Activated CD8-positive, alpha-beta memory T cell treated with anti-CD3 and anti-CD28 coated beads, Interleukin-2, amount 50 U/mL, for 24 hours (primary cell): ENCODE results near the gene KLF5.
"Not testable (repeated sequence)": the region's sequence is repeated elsewhere in the genome, so short reads cannot be mapped to it uniquely, and the experiment has no call there.

Experiments
- DNase-seq: peaks from one replicate; pipeline ENCODE4 v3.0.0-alpha.2; 2020; ENCODE audit errors: extremely low read depth

The KLF5 gene

GRCh38 chr13:73058736-73059459 lies at the start of gene KLF5:
Gene KLF5 (plus strand): TSS chr13:73059005. CDS start chr13:73059328, 323 bp downstream.
- DNase-seq: peak; percentile 77

DNA sequence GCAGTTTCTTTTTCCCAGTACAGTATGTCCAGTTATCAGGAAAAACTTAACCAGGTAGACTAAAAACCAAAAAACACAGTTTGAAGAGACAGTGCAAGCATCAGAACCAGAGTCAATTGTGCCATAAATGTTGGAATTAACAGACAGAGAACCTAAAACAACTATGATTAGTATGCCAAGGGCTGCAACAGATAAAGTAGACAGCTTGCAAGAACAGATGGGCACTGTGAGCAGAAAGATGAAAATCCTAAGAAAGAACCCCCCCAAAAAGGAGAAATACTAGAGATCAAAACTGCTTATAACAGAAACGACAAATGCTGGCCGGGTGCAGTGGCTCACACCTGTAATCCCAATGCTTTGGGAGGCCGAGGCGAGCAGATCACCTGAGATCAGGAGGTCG lies 47.1 kb upstream of the KLF5 start:
- DNase-seq: no peak

DNA sequence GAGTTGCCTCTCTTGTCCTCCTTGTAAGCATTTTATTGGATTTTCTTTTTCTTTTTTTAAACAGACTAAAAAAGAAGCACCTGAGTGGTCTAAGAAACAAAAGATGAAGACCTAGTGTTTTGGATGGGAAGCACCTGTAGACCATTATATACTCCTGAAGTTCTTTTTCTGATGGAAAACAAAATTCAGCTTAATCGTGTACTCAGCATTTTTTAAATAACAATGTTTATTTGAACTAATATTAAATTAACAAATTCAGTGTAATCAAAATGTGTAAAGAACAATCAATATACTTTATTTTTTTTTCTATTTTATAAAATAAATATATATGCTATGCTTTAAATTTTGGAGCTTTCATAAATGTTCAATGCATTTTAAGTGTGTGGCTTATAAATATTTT lies 43.0 kb upstream of the KLF5 start:
- DNase-seq: no peak

- no peak for DNase-seq
Measured at GRCh38 chr13:73018336-73018735, 40.5 kb upstream of the KLF5 start.

- DNase-seq: no peak
Measured at GRCh38 chr13:73025217-73026012, 33.4 kb upstream of the KLF5 start.

DNA sequence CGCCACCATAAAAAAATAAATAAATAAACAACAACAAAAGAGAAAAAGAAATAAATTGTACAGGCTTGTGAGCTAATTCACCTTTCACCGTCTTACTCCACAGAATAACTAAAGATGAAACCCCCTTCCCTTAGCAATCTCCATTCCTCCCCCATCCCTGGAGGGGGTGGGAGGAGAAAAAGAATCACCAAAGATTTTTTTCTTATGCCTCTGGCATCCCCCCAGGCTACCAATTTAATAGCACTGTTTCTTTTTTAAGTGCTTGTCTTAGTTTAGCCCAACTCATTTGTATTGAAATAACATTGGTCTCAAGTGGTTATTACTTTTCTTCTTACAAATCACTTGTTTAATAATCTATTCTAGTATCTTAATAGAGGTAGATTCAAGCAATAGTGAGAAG lies 23.9 kb upstream of the KLF5 start:
- no peak for DNase-seq

- DNase-seq: no peak
Measured at GRCh38 chr13:73035660-73036059, 23.1 kb upstream of the KLF5 start.

DNA sequence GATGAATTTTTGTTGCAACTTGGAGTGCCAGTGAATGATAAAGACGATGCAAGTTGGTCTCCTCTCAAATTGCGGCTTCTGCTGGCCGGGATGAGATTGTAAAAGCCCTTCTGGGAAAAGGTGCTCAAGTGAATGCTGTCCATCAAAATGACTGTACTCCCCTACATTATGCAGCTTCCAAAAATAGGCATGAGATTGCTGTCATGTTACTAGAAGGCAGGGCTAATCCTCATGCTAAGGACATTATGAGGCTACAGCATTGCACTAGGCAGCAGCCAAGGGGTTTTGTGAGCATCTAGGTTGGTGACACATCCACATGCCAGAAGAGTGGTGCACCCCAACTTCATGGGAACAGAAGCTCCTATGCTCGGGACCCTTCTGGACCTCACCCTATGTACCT lies 22.2 kb upstream of the KLF5 start:
- no peak for DNase-seq

- no peak for DNase-seq
Measured at GRCh38 chr13:73038064-73038463, 20.7 kb upstream of the KLF5 start.

DNA sequence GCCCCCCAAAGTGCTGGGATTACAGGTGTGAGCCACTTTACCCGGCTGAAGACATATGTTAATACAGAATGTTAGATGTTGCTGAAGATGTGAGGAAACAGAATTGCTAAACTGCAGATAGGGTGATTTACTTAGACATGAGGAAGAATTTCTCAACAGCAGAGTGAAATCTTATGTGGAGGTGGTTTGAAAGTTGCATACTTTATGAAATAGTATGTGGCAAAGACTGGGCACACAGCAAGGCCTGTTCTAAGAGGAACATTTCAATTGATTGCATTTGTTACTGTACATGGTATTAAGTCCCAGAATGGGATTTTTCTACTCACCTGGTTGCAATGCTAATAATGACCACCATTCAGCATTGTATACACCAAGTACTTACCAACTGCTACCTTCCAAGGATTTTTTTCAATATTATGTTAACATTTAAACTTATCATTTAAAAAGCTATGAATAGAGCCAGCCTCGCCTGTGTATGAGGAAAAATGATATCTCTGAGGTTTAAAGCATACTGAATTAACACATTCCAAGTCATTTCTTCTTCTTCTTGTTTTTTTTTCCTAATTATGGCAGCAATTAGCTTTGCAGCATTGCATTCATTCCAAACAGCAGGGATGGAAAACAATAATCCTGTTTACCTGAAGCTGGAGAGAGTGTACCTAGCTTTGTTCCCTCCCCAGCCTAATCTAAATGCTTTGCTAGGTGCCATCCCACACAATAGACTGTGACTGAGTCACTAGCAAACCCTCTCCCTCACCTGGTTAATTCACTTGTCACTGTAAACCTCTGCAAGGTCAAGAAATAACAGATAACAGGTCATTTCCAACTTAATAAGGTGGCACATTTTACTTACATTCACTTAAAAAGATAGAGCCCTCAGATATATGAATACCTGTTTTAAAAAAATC lies 19.4 kb upstream of the KLF5 start:
- DNase-seq: no peak

DNA sequence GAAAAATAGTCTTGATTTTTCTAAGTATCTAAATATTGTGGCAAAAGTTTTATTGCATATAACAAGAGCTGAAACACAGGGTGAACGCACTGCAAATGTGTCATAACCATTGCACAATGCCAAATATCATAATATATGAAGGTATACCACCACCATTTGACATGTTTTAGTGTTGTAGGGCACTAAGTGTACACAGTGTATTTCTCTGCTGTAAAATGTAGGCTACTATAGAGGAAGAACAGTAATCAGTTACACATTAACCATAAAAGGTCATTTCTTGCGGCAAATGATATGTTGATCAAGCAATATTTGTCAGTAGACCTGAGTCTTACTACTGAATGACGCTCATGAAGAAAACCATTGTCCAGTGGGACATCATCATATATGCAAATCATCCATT lies 18.3 kb upstream of the KLF5 start:
- no peak for DNase-seq

- no peak for DNase-seq
Measured at GRCh38 chr13:73040968-73041596, 17.7 kb upstream of the KLF5 start.

DNA sequence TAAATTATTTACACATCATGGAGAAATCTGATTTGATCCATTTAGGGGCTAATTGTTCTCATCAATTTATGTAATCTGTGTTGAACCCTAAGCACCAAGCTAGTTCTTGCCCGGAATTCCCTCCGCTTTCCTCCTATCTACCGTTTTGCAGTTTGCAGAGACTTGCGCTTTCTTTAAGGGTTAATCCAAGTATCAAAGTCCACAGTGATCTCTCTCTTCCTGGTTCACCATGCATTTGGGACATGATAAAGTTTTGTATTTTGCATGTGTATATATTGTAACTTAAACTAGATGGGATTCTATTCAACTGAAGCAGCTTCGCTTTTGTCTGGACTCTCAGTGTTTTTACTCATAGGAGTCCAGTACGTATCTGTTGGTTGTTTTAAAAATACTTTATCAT lies 13.8 kb upstream of the KLF5 start:
- DNase-seq: no peak

- DNase-seq: not testable (repeated sequence)
Measured at GRCh38 chr13:73048615-73049014, 10.2 kb upstream of the KLF5 start.

DNA sequence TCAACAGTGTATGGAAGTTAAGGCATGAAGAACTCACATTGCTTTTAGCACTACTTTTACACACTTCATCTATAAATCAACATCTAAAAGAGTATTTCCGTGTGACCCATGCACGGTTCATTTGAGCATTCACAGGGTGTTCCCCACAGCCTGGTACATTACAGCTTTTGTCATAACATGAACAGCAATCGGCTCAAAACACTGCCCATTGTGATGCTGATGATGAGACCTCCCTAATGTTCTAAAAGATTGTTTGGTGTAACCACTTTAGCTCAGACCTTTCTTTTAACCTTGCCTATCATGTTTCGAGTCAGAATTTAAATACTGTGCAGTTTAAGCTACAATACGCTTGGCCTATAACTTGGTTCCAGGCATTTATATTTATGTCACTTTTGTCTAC lies 4.1 kb upstream of the KLF5 start:
- DNase-seq: no peak

DNA sequence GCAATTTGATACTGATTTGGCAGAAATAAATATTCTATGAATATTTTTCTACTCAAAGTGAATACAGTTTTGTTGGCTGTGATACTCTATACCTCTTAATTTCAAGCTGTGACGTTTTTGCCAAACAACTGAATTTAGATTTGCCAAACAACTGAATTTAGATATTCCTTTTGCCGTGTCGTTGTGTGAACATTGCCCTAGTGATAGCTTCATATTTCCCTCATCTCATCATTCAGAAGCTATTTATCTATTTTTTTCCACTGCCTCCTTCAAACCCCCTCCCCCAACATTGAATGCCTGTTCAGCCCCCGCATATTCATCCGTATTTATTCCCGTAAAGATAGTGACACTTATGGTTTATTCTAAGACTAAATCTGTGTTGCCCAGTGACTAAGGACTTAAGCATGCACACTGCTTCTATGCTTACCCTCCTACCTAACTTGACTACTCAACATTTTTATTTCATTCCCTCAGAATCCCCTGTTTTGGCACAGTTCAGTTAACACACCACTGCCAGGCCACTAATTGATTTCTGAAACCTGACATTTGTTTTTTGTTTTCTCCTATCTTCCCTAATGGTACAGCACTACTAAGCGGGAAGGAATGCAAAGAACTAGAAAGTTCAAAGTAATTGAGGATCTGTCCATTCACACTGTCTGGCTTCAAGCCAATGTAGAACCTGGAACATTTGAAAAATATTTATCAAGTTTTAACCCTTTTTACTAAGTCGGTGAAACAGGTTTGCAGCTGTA lies 2.8 kb upstream of the KLF5 start:
- no peak for DNase-seq

GRCh38 chr13:73056565-73056962 lies 2.2 kb upstream of the KLF5 start:
- DNase-seq: no peak

- DNase-seq: no peak
Measured at GRCh38 chr13:73057284-73058063, 1.3 kb upstream of the KLF5 start.

DNA sequence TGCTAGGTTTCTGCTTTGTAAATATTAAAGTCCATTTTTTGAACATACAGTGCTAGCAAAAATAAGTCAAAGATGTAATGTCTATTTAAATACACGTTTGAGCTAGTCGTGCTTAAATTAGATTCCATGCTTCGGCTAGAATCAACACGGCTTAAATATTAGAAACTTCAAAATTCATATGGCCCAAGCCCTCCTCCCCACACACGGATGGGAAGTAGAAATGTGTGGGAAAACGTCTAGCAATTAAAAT lies 816 bp upstream of the KLF5 start:
- DNase-seq: no peak

- no peak for DNase-seq
Measured at GRCh38 chr13:73058432-73058735, 421 bp upstream of the KLF5 start.
